Vagina (tissue), 2 donors: Measurements from ENCODE around the gene KRT20. TPM values are rescaled to one million over a fixed set of nuclear protein-coding genes. Genes with fewer than 3 reads are reported as not detected.

Experiments
- DNase-seq, 2 donors: peaks; one replicate each; pipeline ENCODE4 v3.0.0-alpha.2; 2017; ENCODE audit errors: extremely low spot score in 2 of 2
- H3K27ac ChIP-seq: fragments of 200-600 bp; sonication (generic); one replicate; pipeline ENCODE4 v1.5.1; 2019
- H3K27me3 ChIP-seq: fragments of 200-600 bp; sonication (generic); one replicate; pipeline ENCODE4 v1.5.1; 2019
- H3K36me3 ChIP-seq, 2 donors: fragments of 200-600 bp; sonication (generic); one replicate each; pipeline ENCODE4 v1.5.1; 2017 to 2019
- H3K4me1 ChIP-seq: fragments of 200-600 bp; sonication (generic); one replicate; pipeline ENCODE4 v1.5.1; 2019
- H3K4me3 ChIP-seq, 2 donors: fragments of 200-600 bp; sonication (generic); 1 replicate in 1 of 2; 2 replicates in 1 of 2; pipeline ENCODE4 v1.5.1; 2016 to 2019
- H3K9me3 ChIP-seq: fragments of 200-600 bp; sonication (generic); one replicate; pipeline ENCODE4 v1.5.1; 2019
- CTCF ChIP-seq, 3 experiments: fragments of 450-650 bp in 2 of 3; fragments of 200-600 bp in 1 of 3; sonication (generic) in 1 of 3; IDR thresholded peaks; one replicate each; pipeline ENCODE4 v1.5.1; 2017 to 2019; ENCODE audit warnings: antibody characterized with exemption in 3 of 3, mild to moderate bottlenecking in 2 of 3, moderate library complexity in 2 of 3
- POLR2A ChIP-seq, 2 donors: fragments of 450-650 bp; IDR thresholded peaks; one replicate each; pipeline ENCODE4 v1.6.1; 2017; ENCODE audit warnings: antibody characterized with exemption in 2 of 2, mild to moderate bottlenecking in 2 of 2, moderate library complexity in 2 of 2
- POLR2AphosphoS5 ChIP-seq, 2 donors: sonication (generic); formaldehyde crosslinking; IDR thresholded peaks; one replicate each; pipeline ENCODE4 v1.9.0; 2017; ENCODE audit warnings: antibody characterized with exemption in 2 of 2, mild to moderate bottlenecking in 2 of 2, low read depth in 1 of 2; ENCODE audit not compliant: insufficient read depth in 1 of 2
- intact Hi-C: fragments of 100-400 bp; cut with DNase I; formaldehyde crosslinking; loops from one replicate; pipeline ENCODE4 v1.15.1; 2023
- total RNA-seq: library from RNA; depleted of rRNA; stranded (reverse); fragments of >200 nt; gene quantifications from one replicate; pipeline ENCODE4 v1.2.3, GENCODE V29; 2016

KRT20 gene
- total RNA-seq, 1 donor from 2014 or later, result not detected

GRCh38 chr17:40854175-40854814 is 30.7 kb downstream of the KRT20 start:
- Histone ChIP-seq H3K27ac (peak overlapping the region; percentile 74), H3K9me3 (no peaks in the 10 kb centered on the region), H3K27me3 (no peaks in the 10 kb centered on the region), H3K36me3 (no peaks in the 10 kb centered on the region), H3K4me1 (peaks cover 29% of the 10 kb centered on the region), H3K4me3 (no peak overlapping the region)
- no peak for DNase-seq
- no peak for TF ChIP-seq POLR2A (IDR thresholded peaks at IDR 0.05)
- TF ChIP-seq POLR2AphosphoS5 (IDR thresholded peaks at IDR 0.05; ENCODE audit: insufficient read depth in 1 of 2, low read depth in 1 of 2), result peak in 1 of 2 donors; percentile 91
- no peak for TF ChIP-seq CTCF (IDR thresholded peaks at IDR 0.05)
- intact Hi-C loops, result no loop called here

DNA sequence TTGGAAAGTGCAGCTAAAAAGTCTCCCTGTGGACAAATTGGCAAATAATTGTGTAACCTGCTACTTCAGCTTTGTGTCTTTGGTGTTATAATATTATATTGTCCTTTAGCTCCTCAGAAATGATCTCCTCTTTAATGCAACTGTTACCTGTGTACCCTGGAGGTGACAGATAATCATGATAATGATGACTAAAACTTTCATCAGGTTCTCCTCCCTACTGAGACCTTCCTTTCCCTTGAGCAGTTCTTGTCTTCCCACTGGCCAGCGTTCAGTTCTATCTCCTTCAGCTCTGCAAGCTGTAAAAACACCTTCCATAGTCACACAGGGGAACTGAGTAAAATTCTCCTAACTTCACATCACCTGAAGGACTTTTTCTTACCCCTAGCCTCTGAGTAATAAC is 32.7 kb downstream of the KRT20 start:
- DNase-seq, result no peak
- Histone ChIP-seq H3K4me3 (no peak overlapping the region), H3K27me3 (no peaks in the 10 kb centered on the region), H3K4me1 (peaks cover 18% of the 10 kb centered on the region), H3K27ac (no peak overlapping the region), H3K9me3 (no peaks in the 10 kb centered on the region), H3K36me3 (no peaks in the 10 kb centered on the region)
- no peak for TF ChIP-seq POLR2A (IDR thresholded peaks at IDR 0.05)
- TF ChIP-seq POLR2AphosphoS5 (IDR thresholded peaks at IDR 0.05; ENCODE audit: insufficient read depth in 1 of 2, low read depth in 1 of 2), result peak in 1 of 2 donors; percentile 27
- TF ChIP-seq CTCF (IDR thresholded peaks at IDR 0.05), result no peak
- intact Hi-C loops, result no loop called here

- Histone ChIP-seq H3K4me1 (peaks cover 18% of the 10 kb centered on the region), H3K27me3 (no peaks in the 10 kb centered on the region), H3K9me3 (no peaks in the 10 kb centered on the region), H3K4me3 (no peak overlapping the region), H3K27ac (no peak overlapping the region), H3K36me3 (no peaks in the 10 kb centered on the region)
- intact Hi-C loops, result no loop called here
- TF ChIP-seq POLR2A (IDR thresholded peaks at IDR 0.05) (no peak), POLR2AphosphoS5 (IDR thresholded peaks at IDR 0.05; ENCODE audit: insufficient read depth in 1 of 2, low read depth in 1 of 2) (peak in 1 of 2 donors; percentile 12), CTCF (IDR thresholded peaks at IDR 0.05) (no peak)
- DNase-seq, result no peak
These were observed 34.6 kb downstream of the KRT20 start for GRCh38 chr17:40850293-40850972.

DNA sequence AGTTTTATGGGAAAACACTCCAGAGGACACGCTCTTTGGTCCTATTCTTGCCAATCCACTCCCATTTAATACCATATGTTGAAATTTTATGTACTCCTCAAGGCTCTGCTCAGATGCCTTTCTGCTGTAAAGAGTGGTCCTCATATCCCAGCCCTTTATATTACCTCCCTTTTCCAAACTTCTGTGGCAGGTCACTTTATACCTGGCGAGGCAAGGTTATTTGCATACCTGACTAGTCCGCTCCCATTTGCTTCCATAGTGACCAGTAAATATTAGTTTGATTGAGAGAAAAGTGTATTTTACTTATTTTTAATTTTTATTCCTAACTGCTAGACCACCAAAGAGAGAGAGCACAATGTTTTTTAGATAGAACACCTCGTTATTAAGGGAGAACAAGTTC is 35.3 kb downstream of the KRT20 start:
- H3K9me3 ChIP-seq, result no peaks in the 10 kb centered on the region
- H3K27me3 ChIP-seq, result no peaks in the 10 kb centered on the region
- intact Hi-C loops, result no loop called here
- H3K4me3 ChIP-seq, result no peak overlapping the region
- no peak overlapping the region for H3K27ac ChIP-seq
- DNase-seq, result no peak
- H3K36me3 ChIP-seq, result no peaks in the 10 kb centered on the region
- H3K4me1 ChIP-seq, result peaks cover 16% of the 10 kb centered on the region
- TF ChIP-seq CTCF (IDR thresholded peaks at IDR 0.05), result no peak
- no peak for TF ChIP-seq POLR2AphosphoS5 (IDR thresholded peaks at IDR 0.05; ENCODE audit: insufficient read depth in 1 of 2, low read depth in 1 of 2)
- no peak for TF ChIP-seq POLR2A (IDR thresholded peaks at IDR 0.05)
